Neural cell (in vitro differentiated cells): Measurements from ENCODE around the gene L2HGDH. TPM values are rescaled to one million over a fixed set of nuclear protein-coding genes. Genes with fewer than 3 reads are reported as not detected.

Source experiments
- H2AFZ ChIP-seq: fragments of 200-600, 300-800 bp; sonication (generic), shearing (Covaris generic); 2 replicates; pipeline ENCODE4 v1.6.0; 2014; ENCODE audit warnings: low read depth, mild to moderate bottlenecking, antibody characterized with exemption, low read length, moderate library complexity
- H3F3A ChIP-seq: fragments of 200-600 bp; shearing (Covaris generic); 2 replicates; pipeline ENCODE4 v1.6.1; 2016; ENCODE audit warnings: mild to moderate bottlenecking, moderate library complexity, mixed read lengths, antibody characterized with exemption, low read length; ENCODE audit not compliant: insufficient read depth, poor library complexity, severe bottlenecking
- H3K27ac ChIP-seq: fragments of 200-600, 300-800 bp; sonication (generic), shearing (Covaris generic); 2 replicates; pipeline ENCODE4 v1.5.1; 2014; ENCODE audit warnings: mild to moderate bottlenecking, low read length, moderate library complexity
- H3K27me3 ChIP-seq: fragments of 300-800, 200-600 bp; sonication (generic), shearing (Covaris generic); 2 replicates; pipeline ENCODE4 v1.6.0; 2014; ENCODE audit warnings: mild to moderate bottlenecking, low read depth, low read length, moderate library complexity; ENCODE audit not compliant: insufficient read depth
- H3K36me3 ChIP-seq: fragments of 300-800, 200-600 bp; sonication (generic), shearing (Covaris generic); 2 replicates; pipeline ENCODE4 v1.5.1; 2014; ENCODE audit warnings: mild to moderate bottlenecking, antibody characterized with exemption, low read length, moderate library complexity; ENCODE audit not compliant: insufficient read depth
- H3K4me2 ChIP-seq: fragments of 300-800, 200-600 bp; sonication (generic), shearing (Covaris generic); 2 replicates; pipeline ENCODE4 v1.6.0; 2014; ENCODE audit warnings: mild to moderate bottlenecking, low read length
- H3K4me3 ChIP-seq: fragments of 300-800, 200-600 bp; sonication (generic), shearing (Covaris generic); 2 replicates; pipeline ENCODE4 v1.5.1; 2014; ENCODE audit warnings: mild to moderate bottlenecking, low read length, moderate library complexity
- H3K79me2 ChIP-seq: fragments of 200-600 bp; shearing (Covaris generic); replicated peaks from 2 replicates; pipeline ENCODE4 v1.6.0; 2014; ENCODE audit warnings: mild to moderate bottlenecking, low read length, moderate library complexity; ENCODE audit not compliant: insufficient read depth
- H3K9ac ChIP-seq: fragments of 300-800, 200-600 bp; sonication (generic), shearing (Covaris generic); 2 replicates; pipeline ENCODE4 v1.6.1; 2016; ENCODE audit warnings: mild to moderate bottlenecking, low read length, mixed read lengths
- H3K9me2 ChIP-seq: fragments of 200-600 bp; shearing (Covaris generic); 2 replicates; pipeline ENCODE4 v1.6.1; 2016; ENCODE audit warnings: mild to moderate bottlenecking, low read length, mixed read lengths; ENCODE audit not compliant: insufficient read depth
- H3K9me3 ChIP-seq: fragments of 200-600, 300-800 bp; sonication (generic), shearing (Covaris generic); 2 replicates; pipeline ENCODE4 v1.6.1; 2016; ENCODE audit warnings: mild to moderate bottlenecking, mixed run types, low read length, moderate library complexity, mixed read lengths
- H4K20me1 ChIP-seq: fragments of 200-600 bp; shearing (Covaris generic); 2 replicates; pipeline ENCODE4 v1.6.1; 2016; ENCODE audit warnings: mild to moderate bottlenecking, mixed run types; ENCODE audit not compliant: insufficient read depth
- EP300 ChIP-seq: fragments of 450-650 bp; conservative IDR thresholded peaks from 2 replicates; pipeline ENCODE4 v1.6.1; 2014; ENCODE audit warnings: antibody characterized with exemption, mild to moderate bottlenecking, moderate library complexity; ENCODE audit not compliant: poor library complexity, severe bottlenecking
- EZH2 ChIP-seq: fragments of 200-600, 300-800 bp; shearing (Covaris generic), sonication (generic); IDR thresholded peaks from 2 replicates; pipeline ENCODE4 v1.6.1; 2014; ENCODE audit warnings: antibody characterized with exemption, low read length, borderline replicate concordance, mild to moderate bottlenecking; ENCODE audit not compliant: insufficient read depth, poor library complexity, severe bottlenecking
- MXI1 ChIP-seq: fragments of 450-650 bp; conservative IDR thresholded peaks from 2 replicates; pipeline ENCODE4 v1.6.1; 2014; ENCODE audit warnings: antibody characterized with exemption, mild to moderate bottlenecking; ENCODE audit not compliant: poor library complexity, severe bottlenecking
- POLR2AphosphoS5 ChIP-seq: IDR thresholded peaks from 2 replicates; pipeline ENCODE4 v1.6.1; 2012
- RAD21 ChIP-seq: fragments of 450-650 bp; conservative IDR thresholded peaks from 2 replicates; pipeline ENCODE4 v1.6.1; 2014; ENCODE audit warnings: antibody characterized with exemption, mild to moderate bottlenecking, moderate library complexity
- SMC3 ChIP-seq: fragments of 450-650 bp; conservative IDR thresholded peaks from 2 replicates; pipeline ENCODE4 v1.6.1; 2014; ENCODE audit warnings: antibody characterized with exemption, mild to moderate bottlenecking, moderate library complexity; ENCODE audit not compliant: poor library complexity
- TAF1 ChIP-seq: IDR thresholded peaks from 2 replicates; pipeline ENCODE4 v1.6.1; 2012; ENCODE audit warnings: low read depth
- polyA plus RNA-seq: library from polyadenylated mRNA; depleted of rRNA; stranded (reverse); fragments of >200 nt; gene quantifications from 2 replicates; pipeline ENCODE4 v1.2.3, GENCODE V29; 2014
- TF ChIP-seq, protein P1 (sequence below): fragments of 450-650 bp; IDR thresholded peaks from 2 replicates; pipeline ENCODE4 v1.5.1; 2014; ENCODE audit warnings: antibody characterized with exemption, mild to moderate bottlenecking, moderate library complexity; ENCODE audit not compliant: poor library complexity, severe bottlenecking
- TF ChIP-seq, protein P2 (sequence below): IDR thresholded peaks from 2 replicates; pipeline ENCODE4 v1.6.1; 2012; ENCODE audit warnings: borderline replicate concordance

The L2HGDH gene
- polyA plus RNA-seq, 1 donor from 2014 or later: 8.9 TPM

DNA sequence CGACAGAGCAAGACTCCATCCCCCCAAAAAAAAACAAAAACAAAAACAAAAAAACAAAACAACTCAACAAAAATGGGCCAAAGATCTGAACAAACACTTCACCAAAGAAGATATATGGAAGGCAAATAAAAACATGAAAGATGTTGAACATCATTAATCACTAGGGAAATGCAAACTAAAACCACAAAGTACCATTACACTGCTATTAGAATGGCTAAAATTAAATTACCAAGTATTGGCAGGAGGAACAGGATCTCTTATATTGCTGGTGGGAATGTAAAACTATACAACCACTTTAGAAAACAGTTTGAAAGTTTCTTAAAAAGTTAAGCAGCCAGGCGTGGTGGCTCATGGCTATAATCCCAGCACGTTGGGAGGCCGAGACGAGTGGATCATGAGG is 93.5 kb downstream of the L2HGDH start:
- no peak overlapping the region for H3K9ac ChIP-seq
- H3K27ac ChIP-seq: no peak overlapping the region
- H3K27me3 ChIP-seq: no peaks in the 10 kb centered on the region
- peaks cover 87% of the 10 kb centered on the region for H3K79me2 ChIP-seq
- H3K9me3 ChIP-seq: no peaks in the 10 kb centered on the region
- no peaks in the 10 kb centered on the region for H3K36me3 ChIP-seq
- no peak overlapping the region for H2AFZ ChIP-seq
- H3K9me2 ChIP-seq: no peaks in the 10 kb centered on the region
- H3F3A ChIP-seq: no peaks in the 10 kb centered on the region
- no peak overlapping the region for H3K4me2 ChIP-seq
- no peak for TF ChIP-seq EP300
- no peak for TF ChIP-seq MXI1
- TF ChIP-seq, protein P1, sequence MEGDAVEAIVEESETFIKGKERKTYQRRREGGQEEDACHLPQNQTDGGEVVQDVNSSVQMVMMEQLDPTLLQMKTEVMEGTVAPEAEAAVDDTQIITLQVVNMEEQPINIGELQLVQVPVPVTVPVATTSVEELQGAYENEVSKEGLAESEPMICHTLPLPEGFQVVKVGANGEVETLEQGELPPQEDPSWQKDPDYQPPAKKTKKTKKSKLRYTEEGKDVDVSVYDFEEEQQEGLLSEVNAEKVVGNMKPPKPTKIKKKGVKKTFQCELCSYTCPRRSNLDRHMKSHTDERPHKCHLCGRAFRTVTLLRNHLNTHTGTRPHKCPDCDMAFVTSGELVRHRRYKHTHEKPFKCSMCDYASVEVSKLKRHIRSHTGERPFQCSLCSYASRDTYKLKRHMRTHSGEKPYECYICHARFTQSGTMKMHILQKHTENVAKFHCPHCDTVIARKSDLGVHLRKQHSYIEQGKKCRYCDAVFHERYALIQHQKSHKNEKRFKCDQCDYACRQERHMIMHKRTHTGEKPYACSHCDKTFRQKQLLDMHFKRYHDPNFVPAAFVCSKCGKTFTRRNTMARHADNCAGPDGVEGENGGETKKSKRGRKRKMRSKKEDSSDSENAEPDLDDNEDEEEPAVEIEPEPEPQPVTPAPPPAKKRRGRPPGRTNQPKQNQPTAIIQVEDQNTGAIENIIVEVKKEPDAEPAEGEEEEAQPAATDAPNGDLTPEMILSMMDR: no peak
- no peak for TF ChIP-seq SMC3
- TF ChIP-seq RAD21: no peak
- TF ChIP-seq EZH2: no peak
- TF ChIP-seq TAF1: no peak
- TF ChIP-seq, protein P2, sequence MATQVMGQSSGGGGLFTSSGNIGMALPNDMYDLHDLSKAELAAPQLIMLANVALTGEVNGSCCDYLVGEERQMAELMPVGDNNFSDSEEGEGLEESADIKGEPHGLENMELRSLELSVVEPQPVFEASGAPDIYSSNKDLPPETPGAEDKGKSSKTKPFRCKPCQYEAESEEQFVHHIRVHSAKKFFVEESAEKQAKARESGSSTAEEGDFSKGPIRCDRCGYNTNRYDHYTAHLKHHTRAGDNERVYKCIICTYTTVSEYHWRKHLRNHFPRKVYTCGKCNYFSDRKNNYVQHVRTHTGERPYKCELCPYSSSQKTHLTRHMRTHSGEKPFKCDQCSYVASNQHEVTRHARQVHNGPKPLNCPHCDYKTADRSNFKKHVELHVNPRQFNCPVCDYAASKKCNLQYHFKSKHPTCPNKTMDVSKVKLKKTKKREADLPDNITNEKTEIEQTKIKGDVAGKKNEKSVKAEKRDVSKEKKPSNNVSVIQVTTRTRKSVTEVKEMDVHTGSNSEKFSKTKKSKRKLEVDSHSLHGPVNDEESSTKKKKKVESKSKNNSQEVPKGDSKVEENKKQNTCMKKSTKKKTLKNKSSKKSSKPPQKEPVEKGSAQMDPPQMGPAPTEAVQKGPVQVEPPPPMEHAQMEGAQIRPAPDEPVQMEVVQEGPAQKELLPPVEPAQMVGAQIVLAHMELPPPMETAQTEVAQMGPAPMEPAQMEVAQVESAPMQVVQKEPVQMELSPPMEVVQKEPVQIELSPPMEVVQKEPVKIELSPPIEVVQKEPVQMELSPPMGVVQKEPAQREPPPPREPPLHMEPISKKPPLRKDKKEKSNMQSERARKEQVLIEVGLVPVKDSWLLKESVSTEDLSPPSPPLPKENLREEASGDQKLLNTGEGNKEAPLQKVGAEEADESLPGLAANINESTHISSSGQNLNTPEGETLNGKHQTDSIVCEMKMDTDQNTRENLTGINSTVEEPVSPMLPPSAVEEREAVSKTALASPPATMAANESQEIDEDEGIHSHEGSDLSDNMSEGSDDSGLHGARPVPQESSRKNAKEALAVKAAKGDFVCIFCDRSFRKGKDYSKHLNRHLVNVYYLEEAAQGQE: no peak
- TF ChIP-seq POLR2AphosphoS5: no peak
- H4K20me1 ChIP-seq: peaks cover 2% of the 10 kb centered on the region
- no peak overlapping the region for H3K4me3 ChIP-seq

DNA sequence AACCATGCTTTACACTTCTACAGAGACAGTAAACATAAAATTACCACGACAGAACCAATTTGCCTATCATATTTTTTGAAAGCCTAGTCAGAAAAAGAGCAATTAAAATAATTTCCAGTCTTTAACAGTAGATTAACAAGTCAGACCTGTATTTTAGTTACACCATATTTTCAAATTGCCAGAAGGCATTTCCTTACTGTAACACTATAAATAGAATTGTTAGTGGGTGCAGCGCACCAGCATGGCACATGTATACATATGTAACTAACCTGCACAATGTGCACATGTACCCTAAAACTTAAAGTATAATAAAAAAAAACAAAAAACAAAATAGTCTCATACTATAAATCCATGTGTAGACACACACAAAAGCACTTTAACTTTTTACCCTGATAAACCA is 96.6 kb downstream of the L2HGDH start:
- H4K20me1 ChIP-seq: peaks cover 2% of the 10 kb centered on the region
- H3K9me2 ChIP-seq: no peaks in the 10 kb centered on the region
- H3K79me2 ChIP-seq: peaks cover 66% of the 10 kb centered on the region
- no peak overlapping the region for H3K4me3 ChIP-seq
- no peaks in the 10 kb centered on the region for H3K9me3 ChIP-seq
- no peaks in the 10 kb centered on the region for H3K27me3 ChIP-seq
- TF ChIP-seq POLR2AphosphoS5 (no peak), EP300 (no peak), TAF1 (no peak), RAD21 (no peak), SMC3 (no peak), EZH2 (no peak), MXI1 (no peak)
- TF ChIP-seq, protein P2: no peak
- TF ChIP-seq, protein P1: no peak
- no peak overlapping the region for H3K27ac ChIP-seq
- H3K4me2 ChIP-seq: no peak overlapping the region
- H3K36me3 ChIP-seq: no peaks in the 10 kb centered on the region
- no peak overlapping the region for H3K9ac ChIP-seq
- no peak overlapping the region for H2AFZ ChIP-seq
- H3F3A ChIP-seq: no peaks in the 10 kb centered on the region
